H1 (cell line): Measurements from ENCODE around the gene PGM3. TPM values are rescaled to one million over a fixed set of nuclear protein-coding genes. Genes with fewer than 3 reads are reported as not detected.

Experiments
- CTCF ChIA-PET: fragments of 300-600 bp; sonication (Branson Sonifier 250); formaldehyde crosslinking; loops from one replicate; lab custom pipeline; 2021; ENCODE audit not compliant: partially characterized antibody; lab: Charles Lee
- POLR2A ChIA-PET: fragments of 300-600 bp; sonication (Branson Sonifier 250); formaldehyde crosslinking; loops from one replicate; lab custom pipeline; 2021; ENCODE audit warnings: inconsistent platforms; ENCODE audit not compliant: partially characterized antibody; lab: Charles Lee
- DNase-seq, 2 experiments: peaks; one replicate each; pipeline versions ENCODE4 v3.0.0 to v3.0.0-alpha.2; 2010 to 2022; ENCODE audit warnings: low spot score in 2 of 2, low read depth in 1 of 2, mixed read lengths in 1 of 2
- FAIRE-seq: peaks from 2 replicates; lab custom pipeline; 2011; peaks lifted over from hg19 to GRCh38; lab: Jason Lieb, UNC
- H2AFZ ChIP-seq: 2 replicates; pipeline ENCODE4 v1.8.1; 2012; ENCODE audit warnings: low read length, inconsistent platforms
- H2AK5ac ChIP-seq: 2 replicates; pipeline ENCODE4 v1.6.1; 2013; ENCODE audit warnings: low read depth, low read length
- H2BK120ac ChIP-seq: replicated peaks from 2 replicates; pipeline ENCODE3; 2013; ENCODE audit warnings: low read depth, low read length, inconsistent platforms
- H2BK12ac ChIP-seq: 2 replicates; pipeline ENCODE4 v1.6.1; 2013; ENCODE audit warnings: low read depth, low read length
- H2BK15ac ChIP-seq: 2 replicates; pipeline ENCODE4 v1.6.1; 2013; ENCODE audit warnings: low read length
- H2BK20ac ChIP-seq: 2 replicates; pipeline ENCODE4 v1.6.1; 2013; ENCODE audit warnings: low read length
- H2BK5ac ChIP-seq: 2 replicates; pipeline ENCODE4 v1.6.1; 2013; ENCODE audit warnings: low read depth, low read length
- H3K14ac ChIP-seq: 2 replicates; pipeline ENCODE4 v1.6.1; 2013; ENCODE audit warnings: inconsistent platforms; ENCODE audit not compliant: insufficient read length
- H3K18ac ChIP-seq: 2 replicates; pipeline ENCODE4 v1.6.1; 2013; ENCODE audit warnings: low read length; ENCODE audit errors: extremely low read depth
- H3K23ac ChIP-seq: 2 replicates; pipeline ENCODE4 v1.6.1; 2013; ENCODE audit warnings: inconsistent platforms; ENCODE audit not compliant: insufficient read length
- H3K23me2 ChIP-seq: 2 replicates; pipeline ENCODE4 v1.6.1; 2013; ENCODE audit warnings: low read depth, low read length
- H3K27ac ChIP-seq: 2 replicates; pipeline ENCODE4 v1.6.1; 2011; ENCODE audit warnings: low read depth, low read length, inconsistent platforms
- H3K27me3 ChIP-seq, 4 experiments: replicated peaks in 1 of 4; 1 replicate in 1 of 4; 2 replicates in 3 of 4; pipeline versions ENCODE4 v1.6.1 to v1.8.1; 2011 to 2013; ENCODE audit warnings: low read length in 3 of 4, mild to moderate bottlenecking in 3 of 4, inconsistent platforms in 2 of 4, mixed read lengths in 2 of 4, moderate library complexity in 1 of 4; ENCODE audit not compliant: control insufficient read depth in 3 of 4, insufficient read depth in 3 of 4; ENCODE audit errors: extremely low read depth in 1 of 4
- H3K36me3 ChIP-seq, 4 experiments: 2 replicates each; pipeline versions ENCODE4 v1.6.1 to v1.8.1; 2011 to 2013; ENCODE audit warnings: mild to moderate bottlenecking in 4 of 4, low read length in 3 of 4, moderate library complexity in 2 of 4, control low read depth in 1 of 4, inconsistent platforms in 1 of 4; ENCODE audit not compliant: insufficient read depth in 4 of 4, control insufficient read depth in 2 of 4
- H3K4ac ChIP-seq: replicated peaks from 2 replicates; pipeline ENCODE3; 2013; ENCODE audit warnings: low read length, low read depth, mixed read lengths, inconsistent platforms; ENCODE audit not compliant: insufficient read length
- H3K4me1 ChIP-seq, 4 experiments: replicated peaks in 1 of 4; 1 replicate in 1 of 4; 2 replicates in 3 of 4; pipeline versions ENCODE4 v1.6.1 to v1.8.1; 2011 to 2013; ENCODE audit warnings: low read length in 3 of 4, inconsistent platforms in 2 of 4, mixed read lengths in 1 of 4; ENCODE audit not compliant: insufficient read depth in 4 of 4, control insufficient read depth in 3 of 4
- H3K4me2 ChIP-seq, 2 experiments: 2 replicates each; pipeline versions ENCODE4 v1.6.1 to v1.8.1; 2011 to 2013; ENCODE audit warnings: low read depth in 2 of 2, low read length in 2 of 2, control low read depth in 1 of 2, inconsistent platforms in 1 of 2, mild to moderate bottlenecking in 1 of 2; ENCODE audit not compliant: insufficient read depth in 1 of 2
- H3K4me3 ChIP-seq, 4 experiments: fragments of 200-600, 300-600 bp in 1 of 4; sonication (generic), shearing (Covaris generic), sonication (Bioruptor Twin) in 1 of 4; 2 replicates each; pipeline versions ENCODE4 v1.5.1 to v1.8.1; 2011 to 2016; ENCODE audit warnings: low read length in 4 of 4, low read depth in 3 of 4, control low read depth in 2 of 4, inconsistent platforms in 2 of 4, mild to moderate bottlenecking in 2 of 4, mixed read lengths in 1 of 4, moderate library complexity in 1 of 4; ENCODE audit not compliant: insufficient read depth in 2 of 4; ENCODE audit errors: extremely low read depth in 1 of 4
- H3K56ac ChIP-seq: replicated peaks from 2 replicates; pipeline ENCODE3; 2013; ENCODE audit warnings: low read depth, mild to moderate bottlenecking, mixed read lengths, low read length, inconsistent platforms; ENCODE audit not compliant: insufficient read length
- H3K79me1 ChIP-seq: 2 replicates; pipeline ENCODE4 v1.6.1; 2013; ENCODE audit warnings: low read depth, low read length, control low read depth
- H3K79me2 ChIP-seq, 2 experiments: 2 replicates each; pipeline versions ENCODE4 v1.6.1 to v1.8.1; 2012 to 2013; ENCODE audit warnings: low read length in 2 of 2, mild to moderate bottlenecking in 2 of 2, inconsistent platforms in 1 of 2; ENCODE audit not compliant: insufficient read depth in 2 of 2, control insufficient read depth in 1 of 2
- H3K9ac ChIP-seq, 4 experiments: replicated peaks in 1 of 4; 1 replicate in 1 of 4; 2 replicates in 3 of 4; pipeline versions ENCODE4 v1.6.1 to v1.8.1; 2011 to 2013; ENCODE audit warnings: low read depth in 3 of 4, low read length in 3 of 4, control low read depth in 2 of 4, mild to moderate bottlenecking in 2 of 4, moderate library complexity in 2 of 4, inconsistent platforms in 1 of 4; ENCODE audit errors: extremely low read depth in 1 of 4
- H3K9me3 ChIP-seq, 2 experiments: 2 replicates each; pipeline versions ENCODE4 v1.6.1 to v1.8.1; 2012 to 2013; ENCODE audit warnings: mild to moderate bottlenecking in 2 of 2, moderate library complexity in 2 of 2, control low read depth in 1 of 2, inconsistent platforms in 1 of 2, low read depth in 1 of 2, low read length in 1 of 2, mixed read lengths in 1 of 2; ENCODE audit not compliant: insufficient read depth in 2 of 2
- H4K20me1 ChIP-seq, 2 experiments: replicated peaks in 1 of 2; 2 replicates each; pipeline versions ENCODE3 to v1.8.1; 2011 to 2013; ENCODE audit warnings: inconsistent platforms in 2 of 2, low read length in 2 of 2, mild to moderate bottlenecking in 1 of 2; ENCODE audit not compliant: insufficient read depth in 2 of 2, control insufficient read depth in 1 of 2
- H4K5ac ChIP-seq: 2 replicates; pipeline ENCODE4 v1.6.1; 2013; ENCODE audit warnings: low read length, low read depth, mixed read lengths, inconsistent platforms; ENCODE audit not compliant: insufficient read length
- H4K8ac ChIP-seq: 2 replicates; pipeline ENCODE4 v1.8.0; 2013; ENCODE audit warnings: mild to moderate bottlenecking, moderate library complexity, low read length, inconsistent platforms; ENCODE audit not compliant: insufficient read depth; ENCODE audit errors: extremely low read depth
- H4K91ac ChIP-seq: replicated peaks from 2 replicates; pipeline ENCODE3; 2013; ENCODE audit warnings: low read length, mixed read lengths, inconsistent platforms; ENCODE audit not compliant: insufficient read length
- HDAC2 ChIP-seq, 2 experiments: fragments of 300-600 bp in 1 of 2; sonication (generic) in 1 of 2; IDR thresholded peaks; 2 replicates each; pipeline ENCODE4 v1.6.1; 2011 to 2012; ENCODE audit warnings: low read depth in 2 of 2, low read length in 2 of 2, mild to moderate bottlenecking in 2 of 2, moderate library complexity in 2 of 2, borderline replicate concordance in 1 of 2, inconsistent platforms in 1 of 2
- JUN ChIP-seq: IDR thresholded peaks from 2 replicates; pipeline ENCODE4 v1.6.1; 2011; ENCODE audit warnings: low read depth, mild to moderate bottlenecking, improper control_type of control experiment, low read length
- MAFK ChIP-seq: IDR thresholded peaks from 2 replicates; pipeline ENCODE4 v1.6.1; 2012; ENCODE audit warnings: low read depth, mild to moderate bottlenecking, improper control_type of control experiment, low read length
- WGBS, 2 experiments: shearing (Covaris generic) in 1 of 2; methylation state at CpG; one replicate each; pipeline versions ENCODE4 v1.1.6 to v1.1.7; 2013 to 2015; ENCODE audit warnings: low lambda C conversion rate in 2 of 2, mixed read lengths in 2 of 2, inconsistent platforms in 1 of 2, low coverage in 1 of 2, missing lambda C conversion rate in 1 of 2; ENCODE audit not compliant: insufficient replicate concordance in 2 of 2, insufficient coverage in 1 of 2, insufficient read length in 1 of 2; ENCODE audit errors: extremely low coverage in 1 of 2, missing lambda C conversion rate in 1 of 2; 5-methylcytosine and 5-hydroxymethylcytosine counted together
- polyA plus RNA-seq, 7 experiments: library from polyadenylated mRNA; depleted of rRNA in 3 of 7; stranded (reverse) in 5 of 7; unstranded in 2 of 7; fragments of >200 nt in 5 of 7; fragments of 200-250 nt in 2 of 7; gene quantifications; 1 replicate in 5 of 7; 2 replicates in 1 of 7; 4 replicates in 1 of 7; pipeline versions ENCODE4 v1.2.1 to v1.2.3, GENCODE V29; 2011 to 2013; ENCODE audit warnings: missing spikeins in 2 of 7, mixed read lengths in 2 of 7
- total RNA-seq: library from RNA; stranded (reverse); fragmentation: NEBNext Ultra II Directional; extraction: Animal tissue kit (Norgen Biotek cat#: 25700); gene quantifications from 2 replicates; pipeline ENCODE4 v1.2.1, GENCODE V29; 2021
- TF ChIP-seq, protein P1 (sequence below): IDR thresholded peaks from 2 replicates; pipeline ENCODE4 v1.6.1; 2012; ENCODE audit warnings: inconsistent platforms

The PGM3 gene
- total and polyA plus RNA-seq, 2 of the 8 experiments (the other 6 are each of a cell fraction or from before 2014, with no cell fraction given) = 14.5 to 60.5 TPM

- Histone ChIP-seq H3K79me2 (no peaks in the 10 kb centered on the region), H3K27ac (no peak overlapping the region), H3K4me2 (no peak overlapping the region), H2BK12ac (no peak overlapping the region), H4K8ac (no peak overlapping the region), H3K23me2 (no peaks in the 10 kb centered on the region), H3K56ac (no peak overlapping the region), H4K91ac (no peak overlapping the region), H2BK5ac (no peak overlapping the region), H4K5ac (no peak overlapping the region), H3K27me3 (no peaks in the 10 kb centered on the region), H3K14ac (no peak overlapping the region), H3K9me3 (no peaks in the 10 kb centered on the region), H3K23ac (no peak overlapping the region), H2AK5ac (no peak overlapping the region), H4K20me1 (peaks cover 0 to 3% of the 10 kb centered on the region in 2 experiments), H3K18ac (no peak overlapping the region), H3K79me1 (no peaks in the 10 kb centered on the region), H3K4ac (no peak overlapping the region), H2BK20ac (no peak overlapping the region), H3K4me3 (no peak overlapping the region), H2BK15ac (no peak overlapping the region), H3K4me1 (no peaks in the 10 kb centered on the region), H2BK120ac (no peak overlapping the region), H2AFZ (no peak overlapping the region), H3K36me3 (peaks cover 0 to 43% (median 12%) of the 10 kb centered on the region in 4 experiments; a peak in 5 of 8 replicates), H3K9ac (no peak overlapping the region)
- ChIA-PET POLR2A (no interaction called here), CTCF (interaction anchor here (1.2 kb wide), 1 partner anchor 75 kb away, joined by 5 read pairs; no protein-coding TSS in a partner anchor)
- FAIRE-seq (no peak), DNase-seq (no peak)
- TF ChIP-seq, protein P1, sequence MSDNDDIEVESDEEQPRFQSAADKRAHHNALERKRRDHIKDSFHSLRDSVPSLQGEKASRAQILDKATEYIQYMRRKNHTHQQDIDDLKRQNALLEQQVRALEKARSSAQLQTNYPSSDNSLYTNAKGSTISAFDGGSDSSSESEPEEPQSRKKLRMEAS = no peak
- peak; percentile 84 for TF ChIP-seq MAFK
- TF ChIP-seq HDAC2 (IDR thresholded peaks at IDR 0.05; ENCODE audit: borderline replicate concordance in 1 of 2, low read depth in 2 of 2, low read length in 2 of 2) = no peak
- TF ChIP-seq JUN = no peak
- WGBS, 2 experiments = 100% methylated on average over 1 of the region's 1 CpG; no CpG with 5 or more reads in 1 of the 2 experiments
These were observed 40.2 kb downstream of the PGM3 start for GRCh38 chr6:83152913-83153312.
